UCSD-AML1 (cell line): ENCODE measurements around the gene SLC7A5.
"Not testable (repeated sequence)": the region's sequence is repeated elsewhere in the genome, so short reads cannot be mapped to it uniquely, and the experiment has no call there.

ENCODE experiments used
- DNase-seq: peaks from one replicate; lab custom pipeline; 2025; ENCODE audit not compliant: unreplicated experiment; lab: John Stamatoyannopoulos, UW

The SLC7A5 gene

GRCh38 chr16:87888346-87888745 lies 19.0 kb upstream of the SLC7A5 start:
- not testable (repeated sequence) for DNase-seq

GRCh38 chr16:87887931-87888330 lies 18.6 kb upstream of the SLC7A5 start:
- DNase-seq: not testable (repeated sequence)

- not testable (repeated sequence) for DNase-seq
Observed at GRCh38 chr16:87885371-87885967, 16.2 kb upstream of the SLC7A5 start.

GRCh38 chr16:87882436-87883019 lies 13.2 kb upstream of the SLC7A5 start:
- DNase-seq: no peak

GRCh38 chr16:87881324-87882200 lies 12.3 kb upstream of the SLC7A5 start:
- no peak for DNase-seq

- no peak for DNase-seq
Observed at GRCh38 chr16:87880117-87880696, 10.9 kb upstream of the SLC7A5 start.

GRCh38 chr16:87879411-87880013 lies 10.2 kb upstream of the SLC7A5 start:
- DNase-seq: not testable (repeated sequence)

- no peak for DNase-seq
Observed at GRCh38 chr16:87878704-87879103, 9.4 kb upstream of the SLC7A5 start.

GRCh38 chr16:87877942-87878507 lies 8.7 kb upstream of the SLC7A5 start:
- no peak for DNase-seq

- DNase-seq: no peak
Observed at GRCh38 chr16:87874639-87875427, 5.5 kb upstream of the SLC7A5 start.

GRCh38 chr16:87870418-87871291 lies 1.3 kb upstream of the SLC7A5 start:
- not testable (repeated sequence) for DNase-seq

GRCh38 chr16:87869879-87870417 lies 641 bp upstream of the SLC7A5 start:
- not testable (repeated sequence) for DNase-seq

- not testable (repeated sequence) for DNase-seq
Observed at GRCh38 chr16:87868254-87869029, 865 bp downstream of the SLC7A5 start.

GRCh38 chr16:87865902-87866555 lies 3.3 kb downstream of the SLC7A5 start:
- not testable (repeated sequence) for DNase-seq

- DNase-seq: no peak
Observed at GRCh38 chr16:87864331-87864989, 4.8 kb downstream of the SLC7A5 start.

GRCh38 chr16:87863327-87863635 lies 6.0 kb downstream of the SLC7A5 start:
- DNase-seq: not testable (repeated sequence)
